H1 (cell line): ENCODE results near the gene IVNS1ABP. TPM values are rescaled to one million over a fixed set of nuclear protein-coding genes. Genes with fewer than 3 reads are reported as not detected.

Experiments used
- RNF2 ChIP-seq: fragments of 200-900, 300-1000 bp; sonication (generic); IDR thresholded peaks from 2 replicates; pipeline ENCODE4 v1.7.1; 2016; ENCODE audit warnings: borderline replicate concordance, low read depth, mild to moderate bottlenecking, antibody characterized with exemption, low read length; ENCODE audit not compliant: poor library complexity, severe bottlenecking; ENCODE audit errors: missing control alignments
- TAF7 ChIP-seq: optimal IDR thresholded peaks from 2 replicates; pipeline ENCODE3; 2011; ENCODE audit warnings: low read depth, mild to moderate bottlenecking, inconsistent platforms, low read length, moderate library complexity, borderline replicate concordance
- YY1 ChIP-seq: IDR thresholded peaks from 2 replicates; pipeline ENCODE4 v1.6.1; 2011; ENCODE audit warnings: low read depth, mild to moderate bottlenecking, low read length
- polyA plus RNA-seq, 7 experiments: library from polyadenylated mRNA; depleted of rRNA in 3 of 7; stranded (reverse) in 5 of 7; unstranded in 2 of 7; fragments of >200 nt in 5 of 7; fragments of 200-250 nt in 2 of 7; gene quantifications; 1 replicate in 5 of 7; 2 replicates in 1 of 7; 4 replicates in 1 of 7; pipeline versions ENCODE4 v1.2.1 to v1.2.3, GENCODE V29; 2011 to 2013; ENCODE audit warnings: missing spikeins in 2 of 7, mixed read lengths in 2 of 7
- total RNA-seq: library from RNA; stranded (reverse); fragmentation: NEBNext Ultra II Directional; extraction: Animal tissue kit (Norgen Biotek cat#: 25700); gene quantifications from 2 replicates; pipeline ENCODE4 v1.2.1, GENCODE V29; 2021

IVNS1ABP gene
- total and polyA plus RNA-seq, 2 of the 8 experiments (the other 6 are each of a cell fraction or from before 2014, with no cell fraction given), result 65.9 to 189 TPM

DNA sequence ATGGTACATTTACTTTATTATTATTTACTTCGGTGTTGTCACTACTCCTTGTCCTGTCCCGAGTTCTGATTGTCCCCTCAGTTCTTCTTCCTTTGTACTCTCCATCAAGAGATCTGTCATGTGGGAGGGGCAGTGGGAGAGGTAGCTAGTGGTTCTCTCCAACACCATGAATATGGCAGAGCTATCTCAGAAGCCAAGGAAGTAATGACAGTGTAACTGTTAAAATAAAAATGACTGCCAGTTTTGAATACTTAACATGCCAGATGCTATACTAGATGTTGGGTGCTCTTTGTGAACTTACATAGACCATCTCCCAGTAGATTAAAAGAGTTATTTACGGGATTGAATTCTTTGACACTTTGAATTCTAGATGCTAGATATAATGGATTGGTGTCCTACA, 28.6 kb downstream of the IVNS1ABP start (continued):
- TF ChIP-seq RNF2 (no peak), YY1 (no peak), TAF7 (no peak)
